Stomach (tissue), 9 donors: ENCODE results near the gene KIF13A. TPM values are rescaled to one million over a fixed set of nuclear protein-coding genes. Genes with fewer than 3 reads are reported as not detected.
A peak's percentile ranks its signal among the peaks of the same experiment; 100 is the strongest.

Experiments used
- DNase-seq, 2 donors: peaks; one replicate each; pipeline versions ENCODE4 v3.0.0 to v3.0.0-alpha.2; 2013 to 2019
- H3K27ac ChIP-seq, 5 donors: fragments of 200-600 bp in 4 of 5; sonication (generic) in 4 of 5; one replicate each; pipeline ENCODE4 v1.5.1; 2013 to 2019; ENCODE audit warnings: mild to moderate bottlenecking in 1 of 5, moderate library complexity in 1 of 5
- H3K27me3 ChIP-seq, 3 donors: fragments of 200-600 bp; sonication (generic); one replicate each; pipeline ENCODE4 v1.5.1; 2017 to 2019; ENCODE audit warnings: mixed run types in 1 of 3
- H3K36me3 ChIP-seq, 4 donors: fragments of 200-600 bp; sonication (generic); 1 replicate in 3 of 4; 2 replicates in 1 of 4; pipeline ENCODE4 v1.5.1; 2016 to 2019
- H3K4me1 ChIP-seq, 4 donors: fragments of 200-600 bp; sonication (generic); one replicate each; pipeline ENCODE4 v1.5.1; 2016 to 2019
- H3K4me3 ChIP-seq, 4 donors: fragments of 200-600 bp; sonication (generic) in 3 of 4; one replicate each; pipeline ENCODE4 v1.5.1; 2016 to 2019; ENCODE audit warnings: mild to moderate bottlenecking in 1 of 4
- H3K9me3 ChIP-seq, 4 donors: fragments of 200-600 bp; sonication (generic); one replicate each; pipeline ENCODE4 v1.5.1; 2016 to 2019
- EP300 ChIP-seq: sonication (generic); formaldehyde crosslinking; IDR thresholded peaks from one replicate; pipeline ENCODE4 v1.6.1; 2017; ENCODE audit warnings: antibody characterized with exemption
- POLR2A ChIP-seq, 4 donors: fragments of 450-650 bp; IDR thresholded peaks; one replicate each; pipeline ENCODE4 v1.6.1; 2016; ENCODE audit warnings: antibody characterized with exemption in 4 of 4, control low read depth in 2 of 4, mild to moderate bottlenecking in 1 of 4, moderate library complexity in 1 of 4
- POLR2AphosphoS5 ChIP-seq, 3 donors: sonication (generic); formaldehyde crosslinking; IDR thresholded peaks; one replicate each; pipeline ENCODE4 v1.6.1; 2016; ENCODE audit warnings: antibody characterized with exemption in 3 of 3
- WGBS, 5 donors: extraction: QIAGEN DNeasy Blood & Tissue Kit in 3 of 5; methylation state at CpG; one replicate each; pipeline versions ENCODE4 v1.1.5 to v1.1.7; 2013 to 2018; 5-methylcytosine and 5-hydroxymethylcytosine counted together
- intact Hi-C: fragments of 100-400 bp; cut with DNase I; formaldehyde crosslinking; loops from one replicate; pipeline ENCODE4 v1.15.1; 2023; ENCODE audit warnings: low total_unique reads
- polyA plus RNA-seq, 3 donors: library from polyadenylated mRNA; stranded (reverse); fragments of 200-250 nt; gene quantifications; one replicate each; pipeline ENCODE4 v1.2.3, GENCODE V29; 2013
- total RNA-seq, 5 donors: library from RNA; depleted of rRNA; stranded (reverse); fragments of >200 nt; gene quantifications; one replicate each; pipeline versions ENCODE4 v1.1.0 to v1.2.3, GENCODE V29; 2014 to 2016
- TF ChIP-seq, protein P1 (sequence below), 7 experiments: fragments of 450-650 bp in 4 of 7; fragments of 200-600 bp in 3 of 7; sonication (generic) in 3 of 7; IDR thresholded peaks; one replicate each; pipeline ENCODE4 v1.5.1; 2016 to 2019; ENCODE audit warnings: antibody characterized with exemption in 7 of 7, control low read depth in 2 of 7, mild to moderate bottlenecking in 1 of 7
- donor health status: healthy with polysubstance abuse.
- donor health status: Bipolar disorder and iron deficiency.
- donor health status: healthy.

Gene KIF13A
- total and polyA plus RNA-seq, 8 donors = 9.2 to 60.6 (median 23.6) TPM

DNA sequence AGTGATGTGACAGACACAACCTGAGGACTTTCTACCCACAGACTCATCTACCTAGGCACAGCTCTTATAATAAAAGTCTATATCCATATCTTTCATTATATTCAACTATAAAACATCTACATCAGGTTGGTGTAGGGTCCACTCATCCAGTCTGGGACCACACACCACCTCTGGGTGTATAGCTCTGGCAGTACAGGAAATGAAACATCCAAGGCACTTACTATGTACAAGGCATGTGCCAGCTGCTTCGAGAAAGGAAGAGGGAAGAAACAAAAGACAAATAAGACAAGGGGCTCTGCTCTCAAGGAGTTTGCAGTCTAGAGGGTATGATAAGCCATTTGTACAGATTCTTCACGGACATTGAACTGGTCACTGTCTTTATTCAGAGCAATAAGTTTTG is 18.6 kb downstream of the KIF13A start:
- intact Hi-C loops = no loop called here
- Histone ChIP-seq H3K36me3 (no peaks in the 10 kb centered on the region), H3K9me3 (no peaks in the 10 kb centered on the region), H3K27me3 (no peaks in the 10 kb centered on the region), H3K4me3 (no peak overlapping the region), H3K4me1 (peaks cover 0 to 69% (median 46%) of the 10 kb centered on the region in 4 donors), H3K27ac (no peak overlapping the region)
- WGBS, 5 donors = 72 to 84% (median 81%) methylated on average over 2 of the region's 2 CpGs
- TF ChIP-seq, protein P1, sequence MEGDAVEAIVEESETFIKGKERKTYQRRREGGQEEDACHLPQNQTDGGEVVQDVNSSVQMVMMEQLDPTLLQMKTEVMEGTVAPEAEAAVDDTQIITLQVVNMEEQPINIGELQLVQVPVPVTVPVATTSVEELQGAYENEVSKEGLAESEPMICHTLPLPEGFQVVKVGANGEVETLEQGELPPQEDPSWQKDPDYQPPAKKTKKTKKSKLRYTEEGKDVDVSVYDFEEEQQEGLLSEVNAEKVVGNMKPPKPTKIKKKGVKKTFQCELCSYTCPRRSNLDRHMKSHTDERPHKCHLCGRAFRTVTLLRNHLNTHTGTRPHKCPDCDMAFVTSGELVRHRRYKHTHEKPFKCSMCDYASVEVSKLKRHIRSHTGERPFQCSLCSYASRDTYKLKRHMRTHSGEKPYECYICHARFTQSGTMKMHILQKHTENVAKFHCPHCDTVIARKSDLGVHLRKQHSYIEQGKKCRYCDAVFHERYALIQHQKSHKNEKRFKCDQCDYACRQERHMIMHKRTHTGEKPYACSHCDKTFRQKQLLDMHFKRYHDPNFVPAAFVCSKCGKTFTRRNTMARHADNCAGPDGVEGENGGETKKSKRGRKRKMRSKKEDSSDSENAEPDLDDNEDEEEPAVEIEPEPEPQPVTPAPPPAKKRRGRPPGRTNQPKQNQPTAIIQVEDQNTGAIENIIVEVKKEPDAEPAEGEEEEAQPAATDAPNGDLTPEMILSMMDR (IDR thresholded peaks at IDR 0.05) = no peak
- TF ChIP-seq POLR2A (IDR thresholded peaks at IDR 0.05) (no peak), POLR2AphosphoS5 (IDR thresholded peaks at IDR 0.05) (no peak), EP300 (no peak)
- no peak for DNase-seq

- Histone ChIP-seq H3K36me3 (no peaks in the 10 kb centered on the region), H3K4me3 (no peak overlapping the region), H3K27me3 (no peaks in the 10 kb centered on the region), H3K9me3 (no peaks in the 10 kb centered on the region), H3K4me1 (peaks cover 0 to 61% (median 41%) of the 10 kb centered on the region in 4 donors), H3K27ac (no peak overlapping the region)
- TF ChIP-seq POLR2AphosphoS5 (IDR thresholded peaks at IDR 0.05) (no peak), POLR2A (IDR thresholded peaks at IDR 0.05) (no peak), EP300 (no peak)
- TF ChIP-seq, protein P1 (IDR thresholded peaks at IDR 0.05) = no peak
- intact Hi-C loops = no loop called here
- DNase-seq = no peak
- WGBS, 5 donors = 81 to 95% (median 88%) methylated on average over 5 of the region's 5 CpGs
These were observed 19.5 kb downstream of the KIF13A start for GRCh38 chr6:17967668-17968518.

DNA sequence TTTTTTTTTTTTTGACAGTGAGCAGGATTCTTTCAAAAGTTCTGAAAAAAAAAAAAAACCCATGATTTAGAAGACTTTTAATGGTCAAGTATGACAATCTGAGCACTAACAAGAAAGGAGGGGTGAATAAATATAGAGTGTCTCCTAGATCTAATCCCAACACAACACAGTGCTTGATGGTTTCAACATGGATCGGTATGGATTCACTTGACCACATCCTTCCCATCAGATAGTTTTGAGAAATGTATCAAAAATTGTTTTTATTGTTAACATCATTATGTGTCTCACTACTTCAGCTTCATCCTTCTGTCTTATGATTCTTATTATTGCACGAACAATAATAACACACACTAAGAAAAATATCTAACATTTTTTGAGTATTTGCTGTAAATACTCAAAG is 21.0 kb downstream of the KIF13A start:
- Histone ChIP-seq H3K9me3 (no peaks in the 10 kb centered on the region), H3K27me3 (no peaks in the 10 kb centered on the region), H3K4me3 (no peak overlapping the region), H3K36me3 (no peaks in the 10 kb centered on the region), H3K27ac (peak overlapping the region in 1 of 5 donors; percentile 67), H3K4me1 (peaks cover 0 to 62% (median 42%) of the 10 kb centered on the region in 4 donors)
- intact Hi-C loops = no loop called here
- DNase-seq = no peak
- 68 to 98% (median 86%) methylated on average over 2 of the region's 2 CpGs for WGBS, 5 donors
- no peak for TF ChIP-seq POLR2AphosphoS5 (IDR thresholded peaks at IDR 0.05)
- TF ChIP-seq EP300 = no peak
- TF ChIP-seq, protein P1 (IDR thresholded peaks at IDR 0.05) = no peak
- no peak for TF ChIP-seq POLR2A (IDR thresholded peaks at IDR 0.05)

GRCh38 chr6:17965397-17965796 is 22.0 kb downstream of the KIF13A start:
- Histone ChIP-seq H3K27me3 (no peaks in the 10 kb centered on the region), H3K9me3 (no peaks in the 10 kb centered on the region), H3K4me3 (no peak overlapping the region), H3K4me1 (peaks cover 0 to 61% (median 37%) of the 10 kb centered on the region in 4 donors), H3K36me3 (no peaks in the 10 kb centered on the region), H3K27ac (peak overlapping the region in 4 of 5 donors; percentile 35 to 67 (median 55))
- DNase-seq = no peak
- TF ChIP-seq POLR2A (IDR thresholded peaks at IDR 0.05) (no peak), EP300 (no peak), POLR2AphosphoS5 (IDR thresholded peaks at IDR 0.05) (no peak)
- TF ChIP-seq, protein P1 (IDR thresholded peaks at IDR 0.05) = no peak
- intact Hi-C loops = no loop called here
